Stimulated activated CD8-positive, alpha-beta memory T cell treated with anti-CD3 and anti-CD28 coated beads, Interleukin-4, amount 100 ng/mL, for 48 hours (primary cell): ENCODE measurements around the gene RAB7B.
A peak's percentile ranks its signal among the peaks of the same experiment; 100 is the strongest.
"Not testable (repeated sequence)": the region's sequence is repeated elsewhere in the genome, so short reads cannot be mapped to it uniquely, and the experiment has no call there.

Source experiments
- DNase-seq: peaks from one replicate; pipeline ENCODE4 v3.0.0-alpha.2; 2020

Gene RAB7B

DNA sequence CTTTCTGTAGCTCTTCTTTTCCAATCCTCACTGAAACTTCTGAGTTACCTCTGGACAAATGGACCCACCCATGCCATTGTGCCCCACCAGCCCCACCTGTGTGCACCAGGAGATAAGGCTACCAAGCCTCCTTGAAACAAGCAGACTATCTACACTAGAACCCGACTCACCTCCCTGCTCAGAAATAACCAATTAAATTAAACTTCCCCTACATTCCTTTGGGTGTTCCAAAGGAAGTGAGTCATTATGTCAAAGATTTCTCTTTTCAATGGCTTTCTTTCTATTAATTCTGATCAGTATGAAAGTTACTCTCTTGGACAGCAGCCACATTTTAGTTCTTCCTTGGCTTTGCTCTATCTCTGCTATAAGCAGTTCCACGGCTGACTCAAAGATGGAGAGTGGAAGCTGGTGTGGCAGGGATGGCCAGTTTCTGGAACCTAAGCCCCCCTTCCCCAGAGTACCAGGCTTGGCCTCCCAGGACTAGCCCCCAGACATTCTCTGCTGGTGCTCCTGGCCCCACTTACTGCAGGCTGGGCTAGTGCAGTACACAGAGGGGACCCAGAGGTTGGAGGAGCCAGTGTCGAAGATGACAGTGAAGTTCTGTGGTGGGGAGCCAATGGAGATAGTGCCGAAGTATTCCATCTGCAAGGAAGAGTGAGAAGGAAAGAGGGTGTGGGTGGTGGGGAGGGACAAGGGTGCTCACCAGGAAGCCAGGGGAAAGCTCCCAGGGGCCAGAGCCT lies 18.6 kb upstream of the RAB7B start:
- DNase-seq = no peak

DNA sequence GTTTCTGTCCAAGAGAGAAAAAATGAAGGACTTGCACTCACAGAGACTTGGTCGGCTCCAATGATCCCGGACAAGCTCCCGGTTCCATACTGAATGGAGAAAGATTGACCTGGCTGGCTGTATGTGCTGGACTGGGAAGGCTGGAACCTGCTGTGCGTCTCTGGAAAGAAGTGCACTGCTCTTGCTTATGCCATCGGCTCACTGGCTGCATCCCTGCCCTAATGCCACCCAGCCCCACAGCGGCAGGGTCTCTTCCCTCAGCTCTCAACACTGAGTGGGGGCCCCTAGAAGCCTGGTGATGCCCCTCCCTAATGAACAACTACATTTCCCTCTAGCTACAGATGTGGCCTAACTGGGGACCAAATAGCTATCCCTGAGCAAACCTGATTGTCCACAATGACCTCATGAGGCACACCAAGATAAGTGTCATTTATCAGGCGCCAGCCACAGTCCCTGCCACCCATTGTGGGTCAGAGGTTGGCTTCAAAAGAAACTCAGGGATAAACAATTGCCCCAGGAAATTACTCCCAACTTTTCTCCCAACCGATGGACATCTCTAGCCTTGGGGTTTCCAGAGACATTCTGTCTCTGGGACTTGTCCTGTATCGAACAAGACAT lies 17.9 kb upstream of the RAB7B start:
- no peak for DNase-seq

DNA sequence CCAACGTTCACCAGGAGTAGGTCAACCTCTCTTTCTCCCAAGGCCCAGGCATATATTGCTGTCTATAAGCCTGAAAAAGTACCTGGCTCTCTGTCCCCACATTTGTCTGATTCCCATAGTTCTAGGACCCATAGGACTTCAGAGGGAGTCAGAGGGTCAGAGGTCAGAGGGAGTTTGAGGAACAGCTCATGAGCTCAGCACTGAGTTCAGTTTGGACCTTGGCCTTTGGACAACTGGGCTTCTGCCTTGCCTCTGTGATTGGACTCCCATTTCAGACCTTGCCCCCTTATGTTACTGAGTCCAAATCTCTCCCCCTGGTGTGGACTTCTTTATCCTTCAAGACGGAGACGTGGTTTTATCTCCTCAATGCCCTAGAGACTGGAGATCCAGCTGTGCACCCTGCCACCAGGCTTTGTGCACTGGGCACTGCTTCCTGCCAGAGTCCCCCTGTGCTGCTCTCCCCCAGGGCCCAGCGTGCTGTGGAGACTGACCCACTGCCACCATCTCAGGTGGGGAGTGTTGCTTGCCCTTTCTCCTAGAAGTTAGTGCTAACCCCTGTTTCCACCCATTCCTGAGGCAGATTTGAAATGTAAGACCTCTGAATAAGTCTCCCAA lies 17.3 kb upstream of the RAB7B start:
- DNase-seq = no peak

DNA sequence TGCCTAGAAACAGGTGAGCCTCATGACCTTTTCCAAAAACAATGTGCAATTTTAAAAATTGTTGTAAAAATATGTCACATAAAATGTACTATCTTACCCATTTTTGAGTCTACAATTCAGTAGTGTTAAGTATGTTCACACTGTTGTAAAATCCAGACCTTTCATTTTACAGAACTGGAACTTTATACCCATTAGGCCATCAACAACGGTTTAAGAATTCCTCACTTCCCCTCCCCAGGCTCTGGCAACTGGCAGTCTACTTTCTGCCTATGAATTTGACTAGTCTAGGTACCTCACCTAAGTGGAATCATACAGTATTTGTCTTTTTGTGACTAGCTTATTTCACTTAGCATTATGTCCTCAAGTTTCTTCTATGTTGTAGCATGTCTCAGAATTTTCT lies 11.9 kb upstream of the RAB7B start:
- DNase-seq = no peak

DNA sequence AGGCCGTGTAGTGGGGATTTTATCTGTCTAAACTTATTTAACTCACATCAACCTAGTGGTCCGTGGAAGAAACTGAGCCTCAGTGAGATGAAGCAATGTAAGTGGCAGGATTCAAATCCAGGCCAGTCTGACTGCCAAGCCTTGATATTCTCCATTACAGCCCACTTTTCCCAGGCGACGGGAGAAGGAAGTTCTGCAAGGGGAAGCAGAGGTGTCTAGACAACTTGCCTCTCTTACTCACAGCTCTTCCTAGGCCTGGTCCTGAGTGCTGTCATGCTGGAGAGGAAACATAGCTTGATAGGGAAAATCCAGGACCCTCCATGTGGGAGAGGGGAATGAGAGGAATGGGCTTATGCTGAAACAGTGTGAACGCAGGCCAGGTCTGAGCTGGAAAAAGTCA lies 11.4 kb upstream of the RAB7B start:
- DNase-seq = peak; percentile 10

DNA sequence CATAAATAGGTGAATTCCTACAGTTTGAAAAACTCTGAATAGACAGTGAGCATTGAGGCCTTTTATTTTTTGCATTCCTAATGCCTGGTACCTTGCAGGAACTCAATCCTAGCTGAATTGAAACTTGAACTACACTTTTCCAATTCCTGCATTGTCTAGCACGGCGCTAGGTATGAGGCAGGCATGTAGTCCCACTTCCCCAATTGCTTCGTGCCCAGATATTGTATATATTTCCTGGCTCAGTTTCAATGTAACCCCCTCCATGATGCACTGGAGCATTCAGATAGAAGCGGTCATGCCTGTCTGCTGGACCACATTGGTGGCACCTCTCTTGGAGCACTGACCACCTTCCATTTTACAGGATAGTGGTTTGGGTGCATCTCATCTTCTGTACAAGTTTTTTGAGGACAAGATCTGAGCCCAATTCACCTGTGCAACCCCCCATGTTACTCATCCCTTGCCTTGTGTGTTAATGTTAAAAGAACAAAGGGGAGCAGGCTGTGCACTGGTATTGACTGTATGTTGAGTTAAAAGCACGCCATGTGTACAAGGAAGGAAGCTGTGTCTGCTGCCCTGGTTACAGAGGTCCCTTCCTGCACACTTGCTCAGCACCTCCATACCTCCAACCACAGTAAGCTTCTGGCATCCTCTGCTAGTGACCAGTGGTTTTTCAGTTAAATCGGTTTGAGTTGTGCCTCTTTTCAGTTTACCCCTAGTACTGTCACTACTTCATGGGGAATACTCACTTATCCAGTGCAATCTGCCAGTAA lies 10.0 kb upstream of the RAB7B start:
- DNase-seq = peak; percentile 12

DNA sequence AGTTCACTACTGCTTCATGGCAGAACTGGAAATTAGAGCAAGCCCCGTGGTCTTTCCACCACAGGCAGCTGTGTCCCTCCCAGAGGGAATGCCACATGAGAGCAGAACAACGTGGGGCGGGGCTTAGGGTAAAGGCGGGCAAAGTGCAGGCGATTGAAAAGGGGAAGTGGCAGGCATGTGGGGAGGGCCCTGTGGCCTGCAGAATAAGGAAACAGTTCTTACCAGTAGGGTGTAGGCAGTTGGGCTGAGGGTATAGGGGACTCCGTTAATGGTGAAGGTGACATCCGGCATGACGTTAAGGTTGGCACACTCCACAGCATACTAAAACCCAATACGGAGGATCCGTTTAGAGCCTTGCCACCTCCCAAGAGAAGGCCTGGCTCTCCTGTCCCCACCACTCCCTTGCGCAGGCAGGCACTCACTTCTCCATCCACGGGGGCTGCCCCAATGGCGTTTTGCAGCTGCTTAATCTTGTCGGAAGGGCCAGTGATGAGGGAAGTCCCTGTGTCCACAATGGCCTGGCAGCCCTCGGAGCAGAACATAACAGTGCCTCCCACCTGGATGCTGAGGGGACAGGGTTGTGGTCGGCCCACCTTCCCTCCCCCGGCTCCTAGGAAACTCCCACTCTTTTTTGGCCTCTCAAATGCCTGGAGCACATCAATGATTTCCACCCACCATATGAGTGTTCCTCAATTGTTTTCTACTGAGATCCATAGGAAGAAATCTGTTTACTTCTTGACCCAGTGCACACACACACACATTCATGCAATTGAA lies 9.1 kb upstream of the RAB7B start:
- DNase-seq = peak; percentile 51

DNA sequence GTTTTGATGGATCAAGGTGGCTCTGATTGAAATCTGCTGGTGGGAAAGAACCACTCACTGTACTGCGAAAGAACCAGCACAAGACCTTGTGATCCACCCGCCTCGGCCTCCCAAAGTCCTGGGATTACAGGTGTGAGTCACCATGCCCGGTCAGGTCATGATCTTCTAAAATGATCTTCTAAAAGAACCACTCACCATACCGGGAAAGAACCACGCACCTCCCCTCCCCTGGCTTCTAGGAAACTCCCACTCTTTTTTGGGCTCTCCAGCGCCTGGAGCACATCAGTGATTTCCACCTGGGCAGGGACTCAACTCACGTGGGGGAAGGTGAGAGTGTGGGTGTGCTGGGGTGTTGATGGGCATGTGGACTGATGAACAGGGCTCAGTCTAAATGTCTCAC lies 7.9 kb upstream of the RAB7B start:
- peak; percentile 43 for DNase-seq

DNA sequence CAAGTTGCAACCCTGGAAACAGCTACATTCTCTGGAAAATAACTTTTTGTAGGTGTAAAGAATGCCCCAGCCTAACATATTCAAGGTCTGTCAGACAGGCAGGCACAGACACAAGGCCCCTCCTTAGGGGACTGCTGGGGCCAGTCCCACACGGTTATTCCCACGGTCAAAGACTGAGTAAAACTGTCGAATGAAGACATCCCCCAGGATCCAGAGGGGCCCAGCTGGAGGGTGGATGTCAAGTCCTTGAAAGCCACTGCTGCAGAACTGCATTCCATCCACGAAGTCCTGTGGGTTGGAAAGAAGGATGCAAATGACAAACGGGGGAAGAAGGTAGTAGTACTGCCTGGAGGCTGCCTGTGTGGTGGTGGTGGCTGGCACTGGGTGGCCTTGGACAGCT lies 6.9 kb upstream of the RAB7B start:
- DNase-seq = peak; percentile 10

DNA sequence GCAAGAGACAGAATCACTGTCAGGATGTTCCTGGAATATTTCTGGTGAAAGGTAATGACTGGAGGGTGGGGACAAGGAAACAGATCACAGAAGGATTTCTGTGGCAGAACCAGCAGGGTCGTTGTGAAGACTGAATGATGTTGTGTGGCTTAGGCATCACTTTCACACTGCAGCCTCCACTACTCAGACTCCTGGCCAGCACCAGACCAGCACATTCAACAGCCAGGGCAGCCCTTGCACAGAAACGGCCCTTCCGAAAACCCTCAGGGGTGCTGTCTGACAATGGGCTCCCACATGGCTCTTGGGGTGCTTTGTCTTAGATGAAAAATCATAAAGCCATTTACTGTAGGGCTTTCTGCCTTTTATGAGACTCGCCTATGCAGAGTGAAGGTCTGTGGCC lies 3.8 kb upstream of the RAB7B start:
- peak; percentile 9 for DNase-seq

DNA sequence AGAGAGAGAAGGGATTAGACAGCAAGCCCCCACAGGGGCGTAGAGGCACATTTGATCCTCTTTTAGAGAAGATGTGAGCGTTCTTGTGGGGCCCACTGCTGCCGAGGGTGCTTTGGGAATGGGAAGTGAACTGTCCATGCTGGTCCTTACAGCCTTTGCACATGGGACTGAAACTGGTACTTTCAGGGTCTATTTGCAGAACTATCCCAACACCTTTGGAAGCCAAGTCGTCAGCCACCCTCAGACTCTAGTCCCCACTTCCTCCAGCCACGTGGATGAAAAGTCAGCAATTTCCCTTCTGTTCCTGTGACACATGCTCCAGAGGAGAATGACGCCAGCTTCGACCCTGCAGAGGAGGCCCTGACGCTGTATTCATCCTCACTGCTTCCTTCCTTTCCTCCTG lies 2.6 kb upstream of the RAB7B start:
- peak; percentile 19 for DNase-seq

DNA sequence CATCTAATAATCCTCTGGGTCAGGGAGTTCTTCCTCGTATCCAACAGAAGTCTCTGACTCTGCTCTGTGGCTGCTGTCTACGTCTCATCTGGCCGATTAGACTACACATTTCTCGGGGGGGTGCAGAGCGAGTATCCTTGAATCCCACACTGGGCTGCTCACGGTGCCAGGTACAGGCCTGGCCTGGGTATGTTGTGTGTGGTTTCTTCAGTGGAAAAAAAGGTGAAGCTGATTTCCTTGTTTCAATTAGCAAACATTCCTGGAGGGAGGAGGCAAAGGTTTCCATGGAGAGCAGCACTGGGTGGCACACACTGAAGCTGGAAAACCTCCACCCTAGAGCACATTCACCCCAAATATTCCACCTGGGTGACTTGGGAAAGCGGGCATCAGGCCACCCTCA lies 2.0 kb upstream of the RAB7B start:
- DNase-seq = peak; percentile 6

DNA sequence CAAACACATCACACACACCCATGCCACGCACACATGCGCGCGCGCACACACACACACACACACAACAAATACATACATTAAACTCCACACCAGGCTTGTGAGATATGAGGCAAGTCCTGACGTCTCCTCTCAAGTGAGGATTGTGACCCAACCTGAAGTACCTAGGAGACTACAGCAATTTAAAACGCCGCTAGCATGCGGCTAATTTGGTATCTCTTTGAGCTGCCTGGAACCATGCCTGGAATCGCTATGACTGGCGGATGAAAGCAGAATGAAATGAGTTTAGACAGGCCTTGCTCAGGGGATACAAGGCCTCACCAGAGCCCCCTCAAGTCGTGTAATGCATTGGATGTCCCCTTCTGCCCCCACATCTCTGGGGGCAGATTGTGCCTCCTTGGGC lies 1.6 kb upstream of the RAB7B start:
- peak; percentile 14 for DNase-seq

DNA sequence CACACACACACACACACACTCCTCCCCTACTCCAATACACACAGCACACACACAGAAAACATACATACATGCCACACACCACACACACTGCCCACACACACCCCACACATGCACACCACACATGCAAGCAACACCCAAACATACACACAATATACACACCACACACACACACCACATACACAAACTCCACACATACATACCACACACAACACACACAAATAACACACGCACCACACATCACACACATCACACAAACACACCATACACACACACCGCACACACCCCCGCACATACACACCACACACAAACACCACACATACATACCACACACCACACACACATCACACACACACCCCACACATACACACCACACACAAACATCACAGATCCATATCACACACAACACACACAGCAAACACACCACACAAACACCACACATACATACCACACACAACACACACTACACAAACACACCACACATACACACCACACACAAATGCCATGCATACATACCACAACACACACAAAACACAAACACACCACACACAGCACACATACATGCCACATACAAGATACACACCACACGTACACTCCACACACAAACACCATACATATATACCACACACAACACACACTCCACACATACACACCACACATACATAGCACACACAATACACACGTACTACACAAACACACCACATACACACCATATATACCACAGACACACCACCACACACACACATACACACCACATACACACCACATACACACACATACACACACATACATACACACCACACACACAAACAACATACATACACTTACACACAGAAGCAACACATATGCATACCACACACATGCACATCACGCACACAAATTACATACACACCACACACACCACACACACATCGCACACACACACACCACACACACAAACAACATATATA lies 932 bp upstream of the RAB7B start:
- DNase-seq = no peak

DNA sequence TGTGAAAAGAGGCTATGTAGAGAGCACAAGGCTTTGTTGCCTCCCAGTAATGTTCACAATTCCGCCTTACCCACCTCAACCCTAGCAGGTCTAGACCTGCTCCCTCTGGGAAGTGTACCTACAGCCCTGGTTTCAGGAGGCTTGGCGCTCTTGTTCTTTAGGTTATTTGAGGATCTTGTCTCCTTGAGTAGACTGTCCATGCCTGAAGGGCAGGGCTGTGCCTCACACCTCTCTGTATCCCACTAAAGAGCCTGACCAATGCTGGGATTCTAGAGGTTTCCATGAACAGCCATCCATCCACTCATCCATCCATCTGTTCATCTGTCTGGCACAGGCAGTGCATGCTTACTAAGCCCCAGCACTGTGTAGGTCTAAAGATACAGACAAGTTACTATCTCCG lies 1.0 kb downstream of the RAB7B start:
- peak; percentile 16 for DNase-seq

DNA sequence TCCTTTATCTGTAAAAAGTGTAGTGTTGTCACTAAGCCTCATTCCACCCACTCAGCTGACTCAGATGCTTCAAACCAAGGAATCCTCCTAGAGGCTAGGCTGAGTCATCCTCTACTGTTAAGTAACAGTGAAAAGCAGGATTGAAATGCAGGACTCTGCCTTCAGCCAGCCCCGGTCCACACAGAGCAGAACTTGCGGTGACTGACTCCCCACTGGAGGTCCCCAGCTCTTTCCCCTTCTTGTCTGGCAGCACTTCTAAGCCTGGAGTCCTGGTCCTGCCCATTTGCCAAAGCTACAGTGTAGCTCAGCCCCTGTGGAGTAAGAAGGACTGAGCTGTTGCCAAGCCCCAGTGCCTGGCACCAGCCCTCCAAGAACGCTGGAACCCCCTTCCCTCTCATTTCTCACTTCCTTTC lies 1.7 kb downstream of the RAB7B start:
- peak; percentile 50 for DNase-seq

DNA sequence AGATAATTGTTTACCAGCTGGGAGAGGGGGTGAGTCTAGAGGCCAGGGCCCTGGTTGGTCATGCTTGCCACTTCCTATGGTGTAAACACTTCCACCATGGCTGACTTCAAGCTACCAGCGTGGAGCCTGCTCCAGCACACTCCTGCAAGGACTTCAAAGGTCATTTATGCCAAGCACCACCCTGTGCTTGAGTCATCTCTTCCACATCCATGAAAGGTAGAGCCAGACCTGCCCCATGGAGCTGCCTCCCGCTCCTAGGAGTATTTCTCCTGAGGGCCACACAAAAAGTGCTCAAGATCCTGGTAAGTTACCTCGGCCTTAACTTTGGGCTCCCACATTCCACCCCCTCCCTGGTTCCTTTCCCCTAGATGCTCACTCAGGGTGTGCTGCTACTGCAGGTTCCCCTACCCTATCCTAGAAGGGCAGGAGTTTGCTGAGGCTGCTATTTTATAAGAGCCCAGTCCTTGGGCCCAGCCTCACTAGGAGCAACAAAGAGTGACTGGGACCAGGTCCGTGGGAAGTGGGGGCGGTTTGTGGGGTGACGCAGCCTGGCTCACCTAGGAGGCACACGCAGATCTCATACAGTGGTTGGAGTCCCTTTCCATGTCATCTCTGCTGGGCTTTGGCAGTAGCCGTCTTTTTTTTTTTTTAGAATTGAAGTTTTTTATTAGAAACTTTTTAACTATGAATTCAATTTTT lies 2.4 kb downstream of the RAB7B start:
- DNase-seq = peak; percentile 64

DNA sequence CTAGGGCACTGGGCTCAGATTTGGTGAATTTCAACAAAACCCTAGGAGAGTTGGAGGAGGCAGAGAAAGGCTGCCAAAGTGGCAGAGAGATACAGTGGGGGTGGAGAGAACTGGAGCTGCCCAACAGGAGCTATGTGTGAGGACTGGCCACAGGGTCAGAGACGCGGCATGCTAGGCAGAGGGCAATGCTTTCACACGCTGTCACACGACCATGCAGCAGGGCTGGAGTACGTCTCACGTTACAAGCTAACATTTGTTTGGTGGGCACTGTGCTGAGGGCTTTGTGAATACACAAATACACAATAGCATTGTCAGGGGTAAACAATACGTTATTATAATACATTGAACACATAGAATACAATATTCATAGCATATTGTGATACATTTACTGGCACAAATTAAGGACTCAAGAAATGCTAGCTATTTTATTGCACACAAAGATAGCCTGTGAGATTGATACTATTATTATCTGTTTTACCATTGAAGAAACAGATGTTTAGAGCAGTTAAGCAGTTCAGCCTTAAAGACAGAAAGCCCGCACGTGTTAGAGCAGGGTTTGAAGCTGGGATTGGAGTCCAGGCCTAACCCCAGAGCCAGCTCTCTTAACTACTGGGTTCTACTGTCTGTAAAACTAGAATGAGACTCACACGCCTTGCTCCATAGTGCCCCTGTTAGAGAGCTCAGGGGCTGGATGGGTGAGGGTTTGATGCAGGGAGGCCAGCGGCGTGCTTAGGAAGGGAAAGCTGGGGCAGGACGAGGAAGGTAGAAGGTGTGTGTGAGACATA lies 4.5 kb downstream of the RAB7B start:
- DNase-seq = no peak

DNA sequence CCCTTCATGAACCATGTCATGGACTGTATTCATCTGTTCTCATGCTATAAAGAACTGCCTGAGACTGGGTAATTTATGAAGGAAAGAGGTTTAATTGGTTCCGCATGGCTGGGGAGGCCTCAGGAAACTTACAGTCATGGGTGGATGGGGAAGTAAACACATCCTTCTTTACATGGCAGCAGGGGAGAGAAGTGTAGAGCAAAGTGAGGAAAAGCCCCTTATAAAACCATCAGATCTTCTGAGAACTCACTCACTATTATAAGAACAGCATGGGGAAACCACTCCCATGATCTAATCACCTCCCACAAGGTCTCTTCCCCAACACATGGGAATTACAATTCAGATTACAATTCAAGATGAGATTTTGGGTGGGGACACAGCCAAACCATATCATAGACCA lies 6.6 kb downstream of the RAB7B start:
- DNase-seq = not testable (repeated sequence)

DNA sequence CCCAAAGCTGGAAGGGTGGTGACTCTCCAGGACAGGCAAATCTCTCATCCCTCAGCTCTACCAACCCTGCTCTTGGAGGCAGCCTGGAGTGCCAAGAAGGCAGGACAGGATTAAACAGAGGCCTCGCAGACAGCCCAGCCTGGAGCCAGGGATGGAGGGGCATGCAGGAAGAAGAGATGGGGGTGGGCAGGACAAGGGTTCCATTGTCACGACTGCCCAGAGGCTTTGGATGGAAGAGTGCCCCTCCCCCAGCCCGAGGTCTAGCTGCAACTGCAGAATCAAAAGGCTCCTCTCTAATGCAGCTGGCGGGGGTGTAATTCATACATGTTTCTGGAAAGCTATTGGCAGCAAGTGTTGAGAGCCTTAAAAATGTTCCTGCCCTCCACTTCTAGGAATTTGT lies 8.8 kb downstream of the RAB7B start:
- no peak for DNase-seq
